ENCODE data around the gene DNAJB5. TPM values are rescaled to one million over a fixed set of nuclear protein-coding genes. Genes with fewer than 3 reads are reported as not detected.

The DNAJB5 gene
- total and polyA plus RNA-seq, 10 donors: 4.9 to 14.4 (median 9.7) TPM

DNA sequence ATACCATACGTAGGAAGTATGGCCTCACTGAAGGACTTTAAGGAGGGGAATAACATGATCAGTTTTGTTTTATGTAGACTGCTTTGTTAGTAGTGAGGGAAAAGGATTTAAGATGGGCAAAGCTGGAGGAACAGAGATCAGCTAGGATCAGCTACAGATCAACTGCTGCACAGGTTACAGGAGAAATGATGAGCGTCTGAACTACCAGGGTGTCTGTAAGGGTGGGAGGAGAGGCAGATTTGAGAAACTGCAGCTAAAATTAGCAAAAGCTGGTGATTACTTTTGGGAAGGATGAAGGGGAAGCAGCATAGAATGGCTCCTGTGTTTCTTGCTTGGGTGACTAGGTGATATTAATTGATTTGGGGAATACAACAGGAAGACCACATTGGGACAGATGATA is 43.6 kb downstream of the DNAJB5 start:
- DNase-seq: no peak
- H3K27me3 ChIP-seq (replicated peaks in 1 of 7): no peaks in the 10 kb centered on the region

DNA sequence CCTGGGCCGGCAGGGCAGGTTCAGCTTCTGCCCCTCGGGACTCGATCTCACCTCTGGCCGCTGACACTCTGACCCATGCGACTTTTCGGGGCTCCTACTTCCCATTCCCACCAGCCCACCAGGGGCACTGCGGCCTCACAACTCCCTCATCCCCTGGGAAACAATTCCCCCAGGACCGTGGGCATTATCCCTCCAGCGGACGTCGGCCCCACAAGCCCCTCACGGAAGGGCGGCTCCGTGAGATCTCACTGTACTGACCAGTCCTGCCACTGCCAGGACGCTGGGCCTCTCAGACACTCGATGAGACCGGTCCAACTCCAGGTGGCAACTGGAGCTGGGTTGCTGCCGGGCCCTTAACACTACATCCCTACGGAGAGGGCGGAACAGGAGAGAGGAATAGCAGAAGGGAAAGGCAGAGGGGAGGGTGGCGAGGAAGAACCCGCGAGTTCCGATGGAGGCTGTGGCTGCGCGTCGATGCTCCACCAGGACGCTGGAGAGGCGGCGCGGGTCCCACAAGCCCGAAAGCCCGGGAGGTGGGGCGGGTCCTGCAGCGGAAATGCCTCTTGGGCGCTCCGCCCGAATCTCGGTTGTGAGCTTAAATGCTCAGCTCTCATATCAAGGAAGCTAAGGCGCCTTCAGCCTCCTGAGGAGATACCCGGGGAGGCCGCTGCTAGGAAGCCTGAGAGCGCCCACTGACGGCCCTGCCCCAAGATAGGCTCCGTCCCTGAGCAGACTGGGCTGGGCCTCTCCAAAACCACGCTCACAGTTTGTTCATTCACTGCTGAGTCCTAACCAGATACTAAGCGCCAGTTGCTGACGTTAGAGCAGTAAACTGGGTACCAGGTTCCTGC is 46.5 kb downstream of the DNAJB5 start:
- Histone ChIP-seq H3K4me3 (peak overlapping the region in 4 of 8 donors; percentile 10 to 49 (median 22)), H3K4me1 (peaks cover 0 to 12% (median 7%) of the 10 kb centered on the region in 6 donors), H3K27me3 (replicated peaks in 1 of 7) (no peaks in the 10 kb centered on the region), H3K9me3 (no peaks in the 10 kb centered on the region), H3K27ac (peak overlapping the region in 5 of 8 donors; percentile 16 to 60 (median 40)), H3K36me3 (peaks cover 0 to 49% (median 0%) of the 10 kb centered on the region in 6 donors)
- intact Hi-C loops (cut with DNase I; ENCODE audit: low total_unique reads): no loop called here
- WGBS, 5 donors: 38 to 59% (median 44%) methylated on average over 42 to 48 of the region's 48 CpGs
- DNase-seq: peak; percentile 85
- TF ChIP-seq POLR2A (IDR thresholded peaks at IDR 0.05) (no peak), POLR2AphosphoS5 (IDR thresholded peaks at IDR 0.05) (peak; percentile 6 to 69 (median 59))
- TF ChIP-seq, protein P1, sequence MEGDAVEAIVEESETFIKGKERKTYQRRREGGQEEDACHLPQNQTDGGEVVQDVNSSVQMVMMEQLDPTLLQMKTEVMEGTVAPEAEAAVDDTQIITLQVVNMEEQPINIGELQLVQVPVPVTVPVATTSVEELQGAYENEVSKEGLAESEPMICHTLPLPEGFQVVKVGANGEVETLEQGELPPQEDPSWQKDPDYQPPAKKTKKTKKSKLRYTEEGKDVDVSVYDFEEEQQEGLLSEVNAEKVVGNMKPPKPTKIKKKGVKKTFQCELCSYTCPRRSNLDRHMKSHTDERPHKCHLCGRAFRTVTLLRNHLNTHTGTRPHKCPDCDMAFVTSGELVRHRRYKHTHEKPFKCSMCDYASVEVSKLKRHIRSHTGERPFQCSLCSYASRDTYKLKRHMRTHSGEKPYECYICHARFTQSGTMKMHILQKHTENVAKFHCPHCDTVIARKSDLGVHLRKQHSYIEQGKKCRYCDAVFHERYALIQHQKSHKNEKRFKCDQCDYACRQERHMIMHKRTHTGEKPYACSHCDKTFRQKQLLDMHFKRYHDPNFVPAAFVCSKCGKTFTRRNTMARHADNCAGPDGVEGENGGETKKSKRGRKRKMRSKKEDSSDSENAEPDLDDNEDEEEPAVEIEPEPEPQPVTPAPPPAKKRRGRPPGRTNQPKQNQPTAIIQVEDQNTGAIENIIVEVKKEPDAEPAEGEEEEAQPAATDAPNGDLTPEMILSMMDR (IDR thresholded peaks at IDR 0.05 in 8 of 11, conservative IDR thresholded peaks at IDR 0.05 in 3 of 11): no peak

More for the DNA sequence above, 43.6 kb downstream of the DNAJB5 start:
- H3K4me3 ChIP-seq: no peak overlapping the region
- no peaks in the 10 kb centered on the region for H3K9me3 ChIP-seq
- TF ChIP-seq POLR2A (IDR thresholded peaks at IDR 0.05) (no peak), POLR2AphosphoS5 (IDR thresholded peaks at IDR 0.05) (no peak)
- TF ChIP-seq, protein P1 (IDR thresholded peaks at IDR 0.05 in 8 of 11, conservative IDR thresholded peaks at IDR 0.05 in 3 of 11): no peak
- H3K4me1 ChIP-seq: peaks cover 0 to 12% (median 7%) of the 10 kb centered on the region in 6 donors
- 92 to 96% (median 95%) methylated on average over 2 of the region's 2 CpGs for WGBS, 5 donors
- intact Hi-C loops (cut with DNase I; ENCODE audit: low total_unique reads): no loop called here
- peaks cover 0 to 43% (median 0%) of the 10 kb centered on the region in 6 donors for H3K36me3 ChIP-seq
- H3K27ac ChIP-seq: no peak overlapping the region

DNA sequence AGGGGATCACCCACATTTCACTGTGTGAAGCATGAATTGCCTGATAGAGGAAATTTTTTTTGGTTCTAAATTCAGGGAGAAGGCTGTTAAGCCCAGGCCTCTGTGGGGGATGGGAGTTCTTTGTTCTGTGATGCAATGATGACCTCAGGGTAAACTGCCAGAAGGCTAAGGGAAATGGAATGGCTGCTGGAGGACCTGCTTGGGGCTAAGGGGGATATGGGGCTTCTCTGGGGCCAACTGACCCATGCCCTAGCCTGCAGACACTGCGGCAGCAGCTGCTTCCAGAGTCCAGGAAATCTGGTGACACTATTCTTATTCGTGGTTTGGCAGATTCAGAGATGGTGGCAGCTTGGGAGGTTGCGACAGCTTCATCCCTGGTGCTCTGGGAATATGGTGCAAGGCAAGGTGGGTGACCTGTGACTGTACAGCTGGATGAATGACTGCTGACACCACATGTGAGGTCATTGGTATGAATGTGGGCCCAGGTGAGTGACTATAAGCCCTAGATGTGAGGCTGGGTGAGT is 52.6 kb downstream of the DNAJB5 start:
- intact Hi-C loops (cut with DNase I; ENCODE audit: low total_unique reads): no loop called here
- WGBS, 5 donors: 62 to 78% (median 72%) methylated on average over 2 to 3 of the region's 3 CpGs
- H3K27ac ChIP-seq: no peak overlapping the region
- TF ChIP-seq POLR2A (IDR thresholded peaks at IDR 0.05): no peak
- peak in 1 of 3 donors; percentile 19 for TF ChIP-seq POLR2AphosphoS5 (IDR thresholded peaks at IDR 0.05)
- H3K4me3 ChIP-seq: no peak overlapping the region
- peaks cover 0 to 59% (median 16%) of the 10 kb centered on the region in 6 donors for H3K36me3 ChIP-seq
- H3K9me3 ChIP-seq: no peaks in the 10 kb centered on the region
- DNase-seq: no peak
- no peaks in the 10 kb centered on the region for H3K4me1 ChIP-seq
- H3K27me3 ChIP-seq (replicated peaks in 1 of 7): no peaks in the 10 kb centered on the region

DNA sequence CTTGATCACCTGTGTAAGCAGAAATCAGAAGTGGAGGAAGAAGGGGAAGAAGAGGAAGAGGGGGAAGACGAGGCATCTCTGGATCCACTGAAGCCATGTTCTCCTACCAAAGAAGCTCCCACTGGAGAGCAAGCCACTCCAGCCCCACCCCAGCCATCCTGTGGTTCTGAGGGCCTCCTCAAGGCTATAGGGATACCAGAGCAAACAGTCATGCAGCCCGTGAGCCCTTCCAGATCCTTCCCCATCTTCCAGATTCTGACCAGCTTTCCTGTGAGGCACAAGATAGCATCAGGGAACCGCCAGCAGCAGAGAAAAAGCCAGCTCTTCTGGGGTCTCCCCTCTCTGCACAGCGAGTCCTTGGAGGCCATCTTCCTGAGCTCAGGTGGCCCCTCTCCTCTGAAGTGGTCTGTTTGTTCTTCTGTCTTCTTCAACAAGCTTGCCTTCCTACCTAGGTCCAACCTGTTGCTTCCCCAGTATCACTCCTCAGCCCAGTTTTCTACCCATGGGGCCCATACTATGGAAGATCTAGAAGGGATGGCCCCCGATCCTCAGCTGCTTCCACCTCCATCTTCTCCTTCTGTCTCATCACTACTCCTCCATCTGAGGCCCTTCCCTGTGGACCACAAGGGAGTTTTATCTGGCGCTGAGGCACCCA is 53.5 kb downstream of the DNAJB5 start:
- Histone ChIP-seq H3K27me3 (replicated peaks in 1 of 7) (no peaks in the 10 kb centered on the region), H3K27ac (no peak overlapping the region), H3K4me3 (no peak overlapping the region), H3K36me3 (peaks cover 0 to 62% (median 22%) of the 10 kb centered on the region in 6 donors), H3K4me1 (no peaks in the 10 kb centered on the region), H3K9me3 (no peaks in the 10 kb centered on the region)
- WGBS, 5 donors: 89 to 96% (median 92%) methylated on average over 6 of the region's 6 CpGs
- TF ChIP-seq POLR2AphosphoS5 (IDR thresholded peaks at IDR 0.05) (no peak), POLR2A (IDR thresholded peaks at IDR 0.05) (no peak)
- TF ChIP-seq, protein P1 (IDR thresholded peaks at IDR 0.05 in 8 of 11, conservative IDR thresholded peaks at IDR 0.05 in 3 of 11): no peak
- intact Hi-C loops (cut with DNase I; ENCODE audit: low total_unique reads): no loop called here
- DNase-seq: no peak

Data from spleen (tissue), 11 donors.